ENCODE measurements around the gene ZNF674. TPM values are rescaled to one million over a fixed set of nuclear protein-coding genes. Genes with fewer than 3 reads are reported as not detected.

ZNF674 gene
- total RNA-seq, 1 donor from 2014 or later, result 5.7 TPM

DNA sequence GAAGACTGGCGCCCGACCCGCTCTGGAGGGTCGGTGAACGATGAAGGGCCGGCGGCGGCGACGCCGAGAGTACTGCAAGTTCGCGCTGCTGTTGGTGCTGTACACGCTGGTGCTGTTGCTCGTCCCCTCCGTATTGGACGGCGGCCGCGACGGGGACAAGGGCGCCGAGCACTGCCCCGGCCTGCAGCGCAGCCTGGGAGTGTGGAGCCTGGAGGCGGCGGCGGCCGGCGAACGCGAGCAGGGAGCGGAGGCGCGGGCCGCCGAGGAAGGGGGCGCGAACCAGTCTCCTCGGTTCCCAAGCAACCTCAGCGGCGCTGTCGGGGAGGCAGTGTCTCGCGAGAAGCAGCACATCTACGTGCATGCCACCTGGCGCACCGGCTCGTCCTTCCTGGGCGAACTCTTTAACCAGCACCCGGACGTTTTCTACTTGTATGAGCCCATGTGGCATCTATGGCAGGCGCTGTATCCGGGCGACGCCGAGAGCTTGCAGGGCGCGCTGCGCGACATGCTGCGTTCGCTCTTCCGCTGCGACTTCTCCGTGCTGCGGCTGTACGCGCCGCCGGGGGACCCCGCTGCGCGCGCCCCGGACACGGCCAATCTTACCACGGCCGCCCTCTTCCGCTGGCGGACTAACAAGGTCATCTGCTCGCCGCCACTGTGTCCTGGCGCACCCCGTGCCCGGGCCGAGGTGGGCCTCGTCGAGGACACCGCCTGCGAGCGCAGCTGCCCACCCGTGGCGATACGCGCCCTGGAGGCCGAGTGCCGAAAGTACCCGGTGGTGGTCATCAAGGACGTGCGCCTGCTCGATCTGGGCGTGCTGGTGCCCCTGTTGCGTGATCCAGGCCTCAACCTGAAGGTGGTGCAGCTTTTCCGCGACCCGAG, 28.9 kb upstream of the ZNF674 start:
- Mint-ChIP-seq H3K36me3 (no peaks in the 10 kb centered on the region), H3K4me1 (peaks cover 6% of the 10 kb centered on the region), H3K27ac (no peak overlapping the region), H3K4me3 (peak overlapping the region; percentile 66), H3K9me3 (no peaks in the 10 kb centered on the region), H3K27me3 (ENCODE audit: low read depth) (peaks cover 46% of the 10 kb centered on the region)
- TF ChIP-seq, protein P1, sequence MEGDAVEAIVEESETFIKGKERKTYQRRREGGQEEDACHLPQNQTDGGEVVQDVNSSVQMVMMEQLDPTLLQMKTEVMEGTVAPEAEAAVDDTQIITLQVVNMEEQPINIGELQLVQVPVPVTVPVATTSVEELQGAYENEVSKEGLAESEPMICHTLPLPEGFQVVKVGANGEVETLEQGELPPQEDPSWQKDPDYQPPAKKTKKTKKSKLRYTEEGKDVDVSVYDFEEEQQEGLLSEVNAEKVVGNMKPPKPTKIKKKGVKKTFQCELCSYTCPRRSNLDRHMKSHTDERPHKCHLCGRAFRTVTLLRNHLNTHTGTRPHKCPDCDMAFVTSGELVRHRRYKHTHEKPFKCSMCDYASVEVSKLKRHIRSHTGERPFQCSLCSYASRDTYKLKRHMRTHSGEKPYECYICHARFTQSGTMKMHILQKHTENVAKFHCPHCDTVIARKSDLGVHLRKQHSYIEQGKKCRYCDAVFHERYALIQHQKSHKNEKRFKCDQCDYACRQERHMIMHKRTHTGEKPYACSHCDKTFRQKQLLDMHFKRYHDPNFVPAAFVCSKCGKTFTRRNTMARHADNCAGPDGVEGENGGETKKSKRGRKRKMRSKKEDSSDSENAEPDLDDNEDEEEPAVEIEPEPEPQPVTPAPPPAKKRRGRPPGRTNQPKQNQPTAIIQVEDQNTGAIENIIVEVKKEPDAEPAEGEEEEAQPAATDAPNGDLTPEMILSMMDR (IDR thresholded peaks at IDR 0.05; ENCODE audit: unreplicated experiment), result no peak
- peak in 1 of 2 experiments; percentile 49 for DNase-seq (ENCODE audit: low spot score in 2 of 2, unreplicated experiment in 2 of 2)

DNA sequence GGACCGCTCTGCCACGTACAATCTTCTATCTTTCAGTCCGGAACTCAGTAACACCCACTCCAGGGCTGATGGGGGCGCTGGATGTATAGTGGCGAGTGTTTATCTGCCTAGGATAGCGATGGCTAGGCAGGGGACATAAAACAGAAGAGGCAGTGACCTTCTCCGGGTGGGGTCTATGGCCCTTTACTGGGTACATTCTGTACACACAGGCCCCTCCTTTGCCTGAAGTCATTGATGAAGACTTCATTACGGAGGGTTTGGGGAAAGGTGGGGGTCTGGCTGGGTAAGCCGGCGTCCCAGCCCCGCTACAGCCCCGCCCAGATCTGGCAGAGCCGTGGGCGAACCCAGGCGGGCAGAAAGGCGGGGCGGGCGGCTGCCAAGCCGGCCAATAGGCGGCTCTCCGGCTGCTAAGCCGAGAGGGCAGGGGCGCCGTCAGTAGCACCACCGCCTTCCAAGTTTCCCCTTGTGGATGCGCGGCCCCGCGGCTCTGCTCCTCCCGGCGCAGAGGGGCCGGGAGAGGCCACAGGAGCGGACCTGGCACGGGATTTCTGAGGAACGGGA, 28.2 kb upstream of the ZNF674 start, which contains the start of gene CHST7:
Gene CHST7, plus strand, starts transcription at position 435 of the 561 bp plus-strand sequence. CDS start 167 bp downstream, outside the sequence.
- no peaks in the 10 kb centered on the region for H3K9me3 Mint-ChIP-seq
- TF ChIP-seq, protein P1 (IDR thresholded peaks at IDR 0.05; ENCODE audit: unreplicated experiment), result no peak
- peaks cover 46% of the 10 kb centered on the region for H3K27me3 Mint-ChIP-seq (ENCODE audit: low read depth)
- H3K4me3 Mint-ChIP-seq, result peak within 1 kb of the TSS; percentile 66
- H3K4me1 Mint-ChIP-seq, result peaks cover 6% of the 10 kb centered on the region
- no peaks in the 10 kb centered on the region for H3K36me3 Mint-ChIP-seq
- H3K27ac Mint-ChIP-seq, result no peak within 1 kb of the TSS
- DNase-seq (ENCODE audit: low spot score in 2 of 2, unreplicated experiment in 2 of 2), result peak in 1 of 2 experiments; percentile 41

DNA sequence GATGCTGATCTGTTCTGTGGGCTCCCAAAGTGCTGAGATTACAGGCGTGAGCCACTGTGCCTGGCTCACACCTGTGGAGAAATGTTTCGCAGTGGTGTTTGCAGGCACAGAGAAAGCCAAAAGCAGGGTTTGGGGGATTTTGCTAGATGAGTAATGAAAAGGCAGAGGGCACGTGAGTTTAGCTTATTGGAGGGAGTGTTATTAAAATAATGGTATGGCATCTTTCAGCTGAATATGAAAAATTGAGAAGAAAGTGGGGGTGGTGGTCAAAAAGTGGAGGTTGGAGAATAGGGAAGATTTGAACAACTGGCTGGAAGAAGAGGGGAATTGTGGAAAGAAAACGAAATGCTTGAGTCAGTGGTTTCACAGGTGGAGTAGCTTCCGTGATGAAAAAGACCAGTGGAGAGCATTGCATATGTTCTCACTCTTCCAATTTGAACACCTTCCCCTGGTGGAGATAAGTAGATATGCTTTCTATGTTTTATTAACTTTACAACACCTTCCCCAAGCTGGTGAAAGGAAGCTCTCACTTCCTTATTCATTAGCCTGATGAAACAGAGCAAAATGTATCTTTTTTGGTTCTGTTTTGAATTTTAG, 27.2 kb upstream of the ZNF674 start:
- peaks cover 6% of the 10 kb centered on the region for H3K4me1 Mint-ChIP-seq
- no peaks in the 10 kb centered on the region for H3K9me3 Mint-ChIP-seq
- no peak for DNase-seq (ENCODE audit: low spot score in 2 of 2, unreplicated experiment in 2 of 2)
- no peak overlapping the region for H3K27ac Mint-ChIP-seq
- peaks cover 46% of the 10 kb centered on the region for H3K27me3 Mint-ChIP-seq (ENCODE audit: low read depth)
- TF ChIP-seq, protein P1 (IDR thresholded peaks at IDR 0.05; ENCODE audit: unreplicated experiment), result no peak
- no peaks in the 10 kb centered on the region for H3K36me3 Mint-ChIP-seq
- H3K4me3 Mint-ChIP-seq, result no peak overlapping the region

DNA sequence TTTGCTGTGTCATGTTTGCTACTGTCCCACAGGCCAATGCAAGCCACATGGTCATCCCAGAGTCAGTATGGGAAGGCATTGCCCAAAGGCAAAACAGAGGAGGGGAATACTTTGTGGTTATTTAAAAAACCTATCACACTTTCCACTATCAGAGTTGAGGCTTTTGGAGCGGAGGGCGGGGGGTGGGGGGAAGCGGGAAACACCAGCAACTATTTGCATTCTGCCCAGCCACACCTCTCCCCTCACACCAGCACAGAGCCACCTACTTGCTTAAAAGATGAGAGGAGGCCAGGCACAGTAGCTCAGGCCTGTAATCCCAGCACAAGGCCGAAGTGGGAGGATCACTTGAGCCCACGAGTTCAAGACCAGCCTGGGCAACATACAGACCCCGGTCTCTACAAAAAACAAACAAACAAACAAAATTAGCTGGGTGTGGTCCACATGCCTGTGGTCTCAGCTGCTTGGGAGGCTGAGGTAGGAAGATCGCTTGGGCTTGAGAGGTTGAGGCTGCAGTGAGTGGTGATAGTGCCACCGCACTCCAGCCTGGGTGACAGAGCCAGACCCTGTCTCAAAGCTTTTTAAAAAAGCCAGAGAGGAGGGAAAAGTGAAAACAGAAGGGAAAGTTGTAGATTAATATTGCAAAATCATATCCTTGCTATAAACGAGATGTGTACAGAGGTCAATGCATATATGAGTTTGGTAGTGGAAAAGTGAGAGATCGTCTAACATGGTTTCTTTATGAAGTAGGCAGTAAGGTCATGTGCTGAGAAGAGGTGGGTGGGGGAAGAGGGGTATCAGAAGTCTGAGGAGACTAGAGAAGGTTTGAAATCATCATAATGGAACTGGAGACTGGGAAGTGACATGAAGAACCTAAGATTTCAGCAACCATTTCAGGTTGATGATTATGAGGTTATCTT, 26.5 kb upstream of the ZNF674 start:
- Mint-ChIP-seq H3K4me3 (no peak overlapping the region), H3K36me3 (no peaks in the 10 kb centered on the region), H3K4me1 (peaks cover 4% of the 10 kb centered on the region), H3K27me3 (ENCODE audit: low read depth) (peaks cover 43% of the 10 kb centered on the region), H3K27ac (no peak overlapping the region), H3K9me3 (no peaks in the 10 kb centered on the region)
- TF ChIP-seq, protein P1 (IDR thresholded peaks at IDR 0.05; ENCODE audit: unreplicated experiment), result no peak
- no peak for DNase-seq (ENCODE audit: low spot score in 2 of 2, unreplicated experiment in 2 of 2)

DNA sequence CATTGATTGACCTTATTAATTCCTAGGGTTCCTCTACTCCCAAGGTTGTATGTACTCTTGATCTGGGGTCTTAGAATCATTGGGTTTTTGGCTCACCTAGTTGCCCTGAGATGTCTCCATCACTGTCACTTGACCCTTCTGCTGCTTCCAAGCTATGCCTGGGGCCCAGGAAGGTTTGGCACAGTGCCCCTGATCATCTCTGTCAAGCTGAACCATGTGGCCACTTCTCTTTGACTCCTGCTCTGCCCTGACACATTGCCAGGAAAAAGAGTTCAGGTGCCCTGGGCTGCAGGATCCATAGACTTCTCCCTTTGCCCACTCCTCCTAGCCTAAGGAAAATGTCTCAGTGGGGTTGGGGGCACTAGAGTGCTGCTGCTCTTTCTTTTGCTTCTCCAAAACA, 24.4 kb upstream of the ZNF674 start:
- Mint-ChIP-seq H3K27ac (no peak overlapping the region), H3K4me1 (no peaks in the 10 kb centered on the region), H3K9me3 (peaks cover 3% of the 10 kb centered on the region), H3K36me3 (no peaks in the 10 kb centered on the region), H3K27me3 (ENCODE audit: low read depth) (peaks cover 29% of the 10 kb centered on the region), H3K4me3 (no peak overlapping the region)
- TF ChIP-seq, protein P1 (IDR thresholded peaks at IDR 0.05; ENCODE audit: unreplicated experiment), result no peak
- no peak for DNase-seq (ENCODE audit: low spot score in 2 of 2, unreplicated experiment in 2 of 2)

Data from mesothelial cell of epicardium (in vitro differentiated cells).